HG02678 (cell line): ENCODE data around the gene MGMT.

Experiments used
- ATAC-seq: cut with Tn5 transposase; IDR thresholded peaks from one replicate; pipeline ENCODE4 v1.9.1; 2021; ENCODE audit warnings: mild to moderate bottlenecking, moderate library complexity; ENCODE audit not compliant: unreplicated experiment

MGMT gene

GRCh38 chr10:129647590-129647989 is 180.5 kb downstream of the MGMT start:
- no peak for ATAC-seq

DNA sequence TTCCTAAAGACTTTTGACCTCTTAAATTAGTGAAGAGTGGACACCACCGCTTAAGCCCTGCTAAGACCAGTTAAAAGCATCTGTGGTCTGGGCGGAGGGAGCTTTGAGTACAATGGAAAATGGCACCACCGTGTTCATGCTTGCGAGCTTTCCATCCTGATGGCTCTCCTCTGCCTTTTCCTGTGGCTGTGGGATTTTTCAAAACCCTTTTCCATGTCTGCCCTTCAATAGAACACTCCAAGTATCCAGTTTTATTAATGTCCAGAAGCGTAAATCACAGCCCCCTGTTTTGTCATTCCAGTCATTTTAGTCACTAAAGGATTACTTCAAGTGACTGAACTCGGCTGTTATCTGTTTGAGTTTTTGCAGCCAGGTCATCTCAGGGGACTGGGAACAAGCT is 181.8 kb downstream of the MGMT start:
- no peak for ATAC-seq

DNA sequence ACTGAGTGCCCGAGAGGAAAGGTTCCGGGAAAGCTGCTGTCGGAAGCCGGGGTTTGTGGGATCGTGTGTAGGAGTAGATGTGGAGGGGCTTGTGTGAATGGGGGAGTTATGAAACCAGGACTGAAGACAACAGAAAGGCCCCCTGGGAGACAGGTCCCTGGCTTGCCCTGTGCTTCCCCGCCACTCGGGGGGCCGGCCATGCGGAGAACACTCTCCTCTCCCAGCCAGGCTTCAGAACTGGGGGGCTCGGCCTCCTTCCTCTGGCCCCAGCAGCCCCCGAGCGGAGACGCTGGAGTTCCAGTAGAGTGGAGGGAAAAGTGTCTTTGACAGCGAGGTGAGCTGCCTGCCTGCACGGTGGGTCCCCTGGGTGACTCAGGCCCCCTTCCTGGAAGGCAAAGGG is 185.0 kb downstream of the MGMT start:
- ATAC-seq, result no peak

GRCh38 chr10:129652521-129653201 is 185.6 kb downstream of the MGMT start:
- no peak for ATAC-seq

- ATAC-seq, result no peak
Observed at GRCh38 chr10:129653428-129653827, 186.4 kb downstream of the MGMT start.

GRCh38 chr10:129653861-129654260 is 186.8 kb downstream of the MGMT start:
- ATAC-seq, result no peak

DNA sequence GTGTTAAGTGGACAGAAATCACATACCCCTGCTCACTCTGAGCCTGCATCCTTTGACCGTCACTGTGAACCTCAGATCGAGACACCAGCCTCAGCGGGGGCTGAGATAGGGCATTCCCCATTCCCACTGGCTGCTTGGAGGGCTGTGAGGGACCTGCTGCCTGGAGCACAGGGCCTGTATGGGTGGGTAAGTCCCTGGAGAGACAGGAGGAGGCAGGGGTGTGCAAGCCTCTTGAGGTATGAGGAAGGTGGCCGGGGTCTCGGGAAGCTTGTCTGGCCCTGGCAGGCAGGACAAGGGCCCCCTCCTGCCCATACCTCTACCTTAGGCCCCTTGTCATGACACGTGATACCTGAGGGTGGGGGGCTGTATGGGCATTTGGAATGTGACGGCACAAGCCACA is 187.4 kb downstream of the MGMT start:
- no peak for ATAC-seq

DNA sequence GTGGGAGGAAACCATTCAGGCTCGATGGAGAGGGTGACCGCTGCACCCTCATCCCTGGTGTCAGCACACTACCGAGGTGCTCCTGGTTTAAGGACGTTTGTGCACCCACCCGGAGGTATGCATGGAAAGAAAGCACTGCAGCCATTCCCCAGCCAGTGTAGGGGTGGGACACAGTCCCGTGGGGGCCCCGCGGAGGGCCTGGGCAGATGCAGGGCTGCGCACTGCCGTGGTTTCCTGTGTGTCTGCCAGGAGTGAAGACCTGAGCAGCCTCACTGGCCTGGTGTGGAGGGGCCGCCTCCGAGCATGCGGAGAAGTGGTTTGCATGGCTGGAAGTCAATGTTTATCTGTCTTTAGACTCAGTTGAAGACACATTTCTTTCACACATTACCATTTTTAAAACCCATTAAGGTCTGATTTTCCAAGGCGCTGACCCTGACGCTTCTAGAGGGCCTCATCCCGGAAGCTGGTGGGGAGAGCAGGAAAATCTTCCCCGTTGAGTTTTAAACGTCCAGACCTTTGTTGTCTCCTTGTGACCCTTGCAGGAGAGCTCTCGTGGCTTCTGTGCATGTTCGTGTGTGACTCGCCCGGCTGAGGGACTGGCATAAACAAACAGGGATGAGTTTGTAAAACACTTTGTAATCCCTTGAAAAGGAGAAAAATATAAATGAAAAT is 188.1 kb downstream of the MGMT start:
- ATAC-seq, result no peak

- no peak for ATAC-seq
Observed at GRCh38 chr10:129655679-129656031, 188.6 kb downstream of the MGMT start.

DNA sequence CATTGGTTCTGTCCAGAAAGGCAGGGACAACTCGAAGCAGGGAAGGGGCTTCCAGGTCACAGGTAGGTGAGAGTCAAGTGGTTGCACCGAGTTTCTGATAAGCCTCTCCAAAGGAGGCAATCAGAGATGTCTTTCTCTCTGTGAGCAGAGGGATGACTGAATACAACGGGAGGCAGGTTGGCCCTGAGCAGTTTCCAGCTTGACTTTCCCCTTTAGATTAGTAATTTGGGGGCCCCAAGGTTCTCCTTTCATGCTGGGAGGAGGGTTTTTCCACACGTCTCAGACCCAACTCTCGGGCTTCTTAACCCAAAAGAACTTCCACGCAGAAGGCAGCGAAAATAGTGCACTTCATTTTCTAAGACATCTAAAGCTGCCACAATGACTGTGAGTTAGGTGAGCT is 189.6 kb downstream of the MGMT start:
- no peak for ATAC-seq

DNA sequence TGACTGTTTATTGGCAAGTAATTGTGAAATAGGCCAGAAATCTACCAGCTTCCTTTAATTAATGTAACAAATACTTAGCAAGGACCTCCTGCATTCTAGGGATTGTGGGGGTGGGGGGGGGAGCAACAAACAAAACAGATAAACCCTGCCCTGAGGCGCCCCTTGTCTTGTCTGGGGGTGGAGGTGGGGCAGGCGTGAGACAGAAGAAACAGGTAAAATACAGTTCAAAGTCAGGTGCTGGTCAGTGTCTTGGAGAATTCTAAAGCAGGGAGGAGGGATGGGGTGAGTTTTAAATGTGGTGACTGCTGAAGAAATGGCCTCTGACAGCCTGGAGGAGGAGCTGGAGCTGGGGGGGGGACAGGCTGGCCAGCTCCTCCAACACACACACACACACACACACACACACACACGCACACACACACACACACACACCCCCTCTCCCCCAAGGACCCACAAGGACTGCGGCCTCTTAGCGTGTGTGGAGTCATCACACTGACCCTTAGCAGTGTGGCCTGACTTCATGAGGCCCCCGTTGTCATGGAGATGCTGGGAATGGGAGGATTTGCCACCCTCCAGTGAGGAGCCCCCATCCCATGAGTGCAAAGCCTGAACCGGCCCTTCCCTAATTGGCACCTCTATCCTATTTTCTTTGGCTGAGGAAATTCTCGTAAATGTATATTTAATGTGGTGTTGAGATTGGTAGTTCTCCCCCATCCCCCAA is 190.4 kb downstream of the MGMT start:
- ATAC-seq, result no peak

DNA sequence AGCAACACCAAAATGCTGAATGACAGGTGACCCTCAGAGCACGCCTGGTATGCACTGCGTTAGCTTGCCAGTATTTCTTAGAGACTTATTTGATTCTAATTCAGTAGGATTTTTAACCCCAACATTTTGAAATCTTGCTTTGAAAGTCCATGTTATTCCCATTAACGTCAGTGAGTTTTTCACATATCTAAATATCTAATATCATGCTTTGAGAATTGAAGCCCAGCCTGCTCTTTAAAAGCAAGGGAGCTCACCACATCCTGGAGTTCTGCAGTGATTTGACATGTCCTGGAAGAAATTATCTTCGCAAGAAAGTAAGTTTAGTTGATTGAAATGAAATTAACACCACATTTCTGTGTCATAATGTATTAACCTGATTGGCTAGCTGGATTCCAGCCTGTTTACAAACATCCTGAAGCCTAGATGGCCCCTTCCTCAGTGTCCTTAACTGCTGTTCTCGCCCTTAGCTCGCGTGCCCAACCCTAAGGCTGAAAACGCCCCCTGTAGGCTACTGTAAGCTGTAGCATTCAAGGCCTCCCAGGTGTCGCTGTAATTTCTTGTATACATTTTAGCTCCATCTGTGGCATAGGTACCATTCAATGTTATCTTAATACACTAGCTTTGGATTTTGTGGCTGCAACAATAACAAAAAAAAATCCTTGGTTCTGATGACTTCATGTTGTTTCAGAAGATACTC is 191.5 kb downstream of the MGMT start:
- ATAC-seq, result no peak

DNA sequence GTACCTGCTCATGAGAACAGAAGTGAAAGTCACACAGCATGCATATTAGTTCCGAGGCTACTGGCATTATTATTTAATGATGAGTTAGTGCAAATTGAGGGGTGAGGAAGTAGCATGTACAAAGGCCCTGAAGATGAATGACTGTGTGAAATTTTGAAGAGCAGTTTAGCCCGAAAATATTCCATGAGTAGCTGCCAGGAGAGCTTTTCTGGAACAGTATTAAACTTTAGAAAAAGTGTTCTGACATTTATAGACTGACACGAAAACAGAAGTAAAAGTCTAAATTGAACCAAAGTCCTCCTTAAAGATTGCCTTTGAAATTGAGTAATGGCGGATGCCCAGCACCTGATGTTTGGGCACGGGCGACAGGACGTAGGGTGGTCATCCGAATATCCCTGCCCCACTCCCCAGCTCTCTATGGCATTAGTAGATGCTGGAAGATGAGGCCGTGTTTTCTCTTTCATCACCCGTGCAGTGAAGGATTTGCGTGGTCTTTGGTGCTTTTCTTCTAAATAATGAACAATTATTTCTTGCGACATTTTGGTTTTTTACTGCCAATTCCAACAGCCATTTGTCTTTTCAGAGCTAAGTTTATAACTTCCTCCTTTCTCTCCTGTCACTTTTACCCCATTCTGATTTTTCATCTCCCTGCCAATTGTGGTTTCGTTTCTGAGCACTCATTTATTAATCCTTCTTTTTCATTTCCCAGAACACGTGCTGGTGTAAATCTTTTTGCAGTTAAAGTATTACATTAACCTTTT is 192.6 kb downstream of the MGMT start:
- no peak for ATAC-seq

GRCh38 chr10:129660569-129660968 is 193.5 kb downstream of the MGMT start:
- ATAC-seq, result no peak

DNA sequence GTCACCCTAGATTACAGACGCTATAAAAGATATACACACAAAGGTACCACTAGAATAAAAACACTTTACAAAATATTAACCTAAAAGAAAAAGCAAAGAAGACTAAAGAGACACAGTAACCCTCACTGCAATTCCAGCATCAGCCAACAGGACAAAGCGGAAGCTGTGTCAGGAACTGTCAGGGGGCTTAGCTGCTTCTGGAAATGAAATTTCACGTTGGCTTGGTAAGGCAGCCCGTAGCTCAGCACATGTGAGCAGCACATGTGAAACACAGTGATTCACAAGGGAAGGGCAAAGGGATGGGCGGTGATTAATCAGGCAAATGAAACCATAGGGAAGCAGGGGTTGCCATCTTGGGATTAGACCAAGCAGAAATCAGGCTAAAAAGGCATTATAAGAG is 195.4 kb downstream of the MGMT start:
- ATAC-seq, result no peak

DNA sequence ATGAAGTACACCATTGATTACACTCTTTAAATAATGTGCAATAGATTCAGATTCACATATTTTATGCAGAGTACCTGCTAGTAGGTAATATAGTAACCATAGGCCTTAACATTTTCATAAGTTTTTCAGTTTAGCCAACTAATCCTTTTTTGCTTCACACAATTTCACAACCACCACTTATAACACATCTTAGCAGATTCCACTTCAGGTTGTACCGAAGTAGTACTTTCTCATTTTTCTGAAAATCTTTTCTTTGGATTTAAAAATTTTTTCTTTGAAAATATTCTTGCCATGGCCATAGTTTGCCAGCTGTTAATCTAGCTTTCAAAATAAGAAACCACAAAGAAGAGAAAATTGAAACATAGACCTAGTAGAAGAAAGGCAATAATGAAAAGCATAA is 203.1 kb downstream of the MGMT start:
- ATAC-seq, result no peak

DNA sequence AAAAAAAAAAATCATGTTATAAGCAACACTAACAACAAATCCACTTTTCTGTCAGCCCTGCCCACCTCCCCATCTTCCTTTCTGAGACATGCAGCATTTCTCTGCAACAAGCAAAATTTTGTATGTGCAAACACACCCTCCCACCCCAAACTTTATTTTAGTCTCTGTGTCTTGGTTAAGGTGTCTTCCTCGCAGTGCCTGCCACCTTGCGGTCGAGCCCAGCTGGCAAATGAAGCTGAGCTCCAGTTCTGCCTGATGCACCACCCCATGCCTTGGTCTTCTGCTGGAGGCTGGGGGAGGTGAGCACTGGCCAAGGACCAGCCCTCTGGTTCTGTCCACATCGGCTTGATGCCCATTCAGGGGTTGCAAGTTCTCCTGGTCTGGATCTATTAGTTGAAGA is 206.3 kb downstream of the MGMT start:
- no peak for ATAC-seq

GRCh38 chr10:129675027-129675769 is 208.2 kb downstream of the MGMT start:
- ATAC-seq, result no peak

GRCh38 chr10:129676014-129676413 is 209.0 kb downstream of the MGMT start:
- ATAC-seq, result no peak

DNA sequence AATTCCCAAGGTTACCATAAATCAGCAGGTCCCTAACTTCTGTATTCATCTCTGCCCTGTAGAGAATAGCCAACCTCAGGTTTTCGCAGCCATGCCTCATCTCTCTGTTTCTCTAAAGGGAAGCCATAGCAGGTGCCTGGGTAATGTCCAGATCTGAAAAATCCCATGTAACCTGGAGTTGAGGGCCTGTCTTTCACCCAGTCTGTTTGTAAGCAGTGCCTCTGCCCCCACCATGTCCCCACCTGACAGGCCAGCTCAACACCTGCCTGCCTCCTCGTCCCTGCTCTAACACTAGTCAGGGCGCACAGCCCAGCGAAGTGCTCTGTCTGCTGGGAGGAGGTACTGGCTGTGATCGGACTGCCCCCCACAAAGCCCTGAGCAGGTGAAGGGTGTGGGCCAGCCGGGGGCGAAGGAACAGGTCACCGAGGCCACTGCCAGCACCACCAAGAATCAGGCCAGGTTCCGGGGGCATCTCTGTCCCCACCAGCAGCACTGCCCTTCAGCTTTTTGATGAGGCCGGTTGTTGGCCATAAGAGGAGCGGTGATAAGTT is 210.4 kb downstream of the MGMT start:
- no peak for ATAC-seq
